HG02678 (cell line): ENCODE results near the gene ADAMTSL3.
A peak's percentile ranks its signal among the peaks of the same experiment; 100 is the strongest.
"Not testable (repeated sequence)": the region's sequence is repeated elsewhere in the genome, so short reads cannot be mapped to it uniquely, and the experiment has no call there.

Source experiments
- ATAC-seq: cut with Tn5 transposase; IDR thresholded peaks from one replicate; pipeline ENCODE4 v1.9.1; 2021; ENCODE audit warnings: mild to moderate bottlenecking, moderate library complexity; ENCODE audit not compliant: unreplicated experiment

Gene ADAMTSL3

GRCh38 chr15:83956887-83957286, 303.0 kb downstream of the ADAMTSL3 start:
- ATAC-seq: no peak

GRCh38 chr15:83959477-83959876, 305.6 kb downstream of the ADAMTSL3 start:
- ATAC-seq: no peak

GRCh38 chr15:83960192-83960829, 306.4 kb downstream of the ADAMTSL3 start:
- ATAC-seq: no peak

GRCh38 chr15:83961311-83961710, 307.4 kb downstream of the ADAMTSL3 start:
- ATAC-seq: no peak

GRCh38 chr15:83964967-83965366, 311.0 kb downstream of the ADAMTSL3 start:
- not testable (repeated sequence) for ATAC-seq

GRCh38 chr15:83970295-83970890, 316.5 kb downstream of the ADAMTSL3 start:
- no peak for ATAC-seq

GRCh38 chr15:83971992-83972391, 318.1 kb downstream of the ADAMTSL3 start:
- ATAC-seq: no peak

GRCh38 chr15:83973816-83974215, 319.9 kb downstream of the ADAMTSL3 start:
- peak; percentile 68 for ATAC-seq

GRCh38 chr15:83977992-83978391, 324.1 kb downstream of the ADAMTSL3 start:
- ATAC-seq: no peak

GRCh38 chr15:83978588-83978987, 324.7 kb downstream of the ADAMTSL3 start:
- no peak for ATAC-seq

- ATAC-seq: peak; percentile 44
Measured at GRCh38 chr15:83980637-83981036, 326.7 kb downstream of the ADAMTSL3 start.

- no peak for ATAC-seq
Measured at GRCh38 chr15:83982748-83983147, 328.8 kb downstream of the ADAMTSL3 start.

GRCh38 chr15:83983634-83984458, 329.9 kb downstream of the ADAMTSL3 start:
- ATAC-seq: peak; percentile 91

- no peak for ATAC-seq
Measured at GRCh38 chr15:83984601-83985000, 330.7 kb downstream of the ADAMTSL3 start.

GRCh38 chr15:83991163-83991562, 337.2 kb downstream of the ADAMTSL3 start:
- no peak for ATAC-seq

- peak; percentile 82 for ATAC-seq
Measured at GRCh38 chr15:83992324-83993031, 338.6 kb downstream of the ADAMTSL3 start.

- ATAC-seq: no peak
Measured at GRCh38 chr15:83993591-83993990, 339.7 kb downstream of the ADAMTSL3 start.

- ATAC-seq: no peak
Measured at GRCh38 chr15:83998486-83998885, 344.6 kb downstream of the ADAMTSL3 start.

- no peak for ATAC-seq
Measured at GRCh38 chr15:83999396-84000135, 345.6 kb downstream of the ADAMTSL3 start.

GRCh38 chr15:84001037-84001436, 347.1 kb downstream of the ADAMTSL3 start:
- no peak for ATAC-seq

- no peak for ATAC-seq
Measured at GRCh38 chr15:84001655-84002054, 347.7 kb downstream of the ADAMTSL3 start.
